C4-2B (cell line): ENCODE measurements around the gene JMJD8.

ENCODE experiments used
- H3K27ac ChIP-seq: fragments of 450-650 bp; 2 replicates; pipeline ENCODE4 v1.5.1; 2017
- CTCF ChIP-seq: fragments of 450-650 bp; conservative IDR thresholded peaks from 2 replicates; pipeline ENCODE4 v1.5.1; 2017; ENCODE audit warnings: mild to moderate bottlenecking
- ZFX ChIP-seq: fragments of 450-650 bp; IDR thresholded peaks from 2 replicates; pipeline ENCODE4 v1.6.1; 2017

The JMJD8 gene

GRCh38 chr16:725041-725376 is 40.9 kb upstream of the JMJD8 start:
- peak overlapping the region; percentile 100 for H3K27ac ChIP-seq
- TF ChIP-seq ZFX (no peak), CTCF (no peak)

- TF ChIP-seq ZFX (no peak), CTCF (no peak)
- H3K27ac ChIP-seq: peak overlapping the region; percentile 100
Measured at GRCh38 chr16:724188-725040, 40.3 kb upstream of the JMJD8 start.

GRCh38 chr16:723695-724094 is 39.6 kb upstream of the JMJD8 start:
- TF ChIP-seq CTCF: no peak
- TF ChIP-seq ZFX: no peak
- peak overlapping the region; percentile 100 for H3K27ac ChIP-seq

- peak overlapping the region; percentile 100 for H3K27ac ChIP-seq
- TF ChIP-seq ZFX (no peak), CTCF (no peak)
Measured at GRCh38 chr16:722835-723633, 38.9 kb upstream of the JMJD8 start.

- H3K27ac ChIP-seq: peak overlapping the region; percentile 100
- TF ChIP-seq ZFX: peak; percentile 42; the same call in 1 of the 2 replicates
- TF ChIP-seq CTCF: no peak
Measured at GRCh38 chr16:721765-722540, 37.8 kb upstream of the JMJD8 start.

GRCh38 chr16:720990-721764 is 37.0 kb upstream of the JMJD8 start, which contains the start of gene ANTKMT:
Gene ANTKMT (plus strand): TSS chr16:721146. CDS start chr16:721275, 129 bp downstream.
- TF ChIP-seq CTCF (no peak), ZFX (peak; percentile 46)
- peak within 1 kb of the TSS; percentile 100 for H3K27ac ChIP-seq
